Natural killer cell treated with Interleukin-12 subunit alpha and Interleukin-12 subunit beta and Interleukin-15 and Interleukin-18, amount 100 ng/mL, for 72 hours (primary cell): ENCODE measurements around the gene SIGLEC9. TPM values are rescaled to one million over a fixed set of nuclear protein-coding genes. Genes with fewer than 3 reads are reported as not detected.

ENCODE experiments used
- ATAC-seq, 2 donors: fragments of 150-1000 bp; cut with Tn5 transposase in 1 of 2; sonication (Bioruptor Pico), chemical (Tn5 transposase) in 1 of 2; 2 replicates each; pipeline ENCODE4 v1.10.0; 2021
- DNase-seq: peaks from one replicate; pipeline ENCODE4 v3.0.0; 2022; ENCODE audit warnings: low spot score
- H3K27ac Mint-ChIP-seq, 2 donors: 1 replicate in 1 of 2; 2 replicates in 1 of 2; pipeline ENCODE4 v1.8.0; 2022; ENCODE audit warnings: mixed read lengths in 2 of 2, mild to moderate bottlenecking in 1 of 2, moderate library complexity in 1 of 2
- H3K27me3 Mint-ChIP-seq, 2 donors: 1 replicate in 1 of 2; 2 replicates in 1 of 2; pipeline ENCODE4 v1.8.0; 2022; ENCODE audit warnings: mixed read lengths in 2 of 2
- H3K36me3 Mint-ChIP-seq: one replicate; pipeline ENCODE4 v1.8.0; 2022; ENCODE audit warnings: mixed read lengths
- H3K4me1 Mint-ChIP-seq, 2 donors: 1 replicate in 1 of 2; 2 replicates in 1 of 2; pipeline ENCODE4 v1.8.0; 2022; ENCODE audit warnings: low read depth in 2 of 2, mixed read lengths in 2 of 2, mild to moderate bottlenecking in 1 of 2
- H3K4me3 Mint-ChIP-seq: one replicate; pipeline ENCODE4 v1.8.0; 2022; ENCODE audit warnings: mixed read lengths
- H3K9me3 Mint-ChIP-seq: 2 replicates; pipeline ENCODE4 v1.8.0; 2022; ENCODE audit warnings: mixed read lengths
- total RNA-seq, 2 donors: library from RNA; stranded (reverse); gene quantifications; one replicate each; pipeline ENCODE4 v1.2.3, GENCODE V29; 2022

Gene SIGLEC9
- total RNA-seq, 2 donors from 2014 or later: 0.69 to 1.1 TPM

DNA sequence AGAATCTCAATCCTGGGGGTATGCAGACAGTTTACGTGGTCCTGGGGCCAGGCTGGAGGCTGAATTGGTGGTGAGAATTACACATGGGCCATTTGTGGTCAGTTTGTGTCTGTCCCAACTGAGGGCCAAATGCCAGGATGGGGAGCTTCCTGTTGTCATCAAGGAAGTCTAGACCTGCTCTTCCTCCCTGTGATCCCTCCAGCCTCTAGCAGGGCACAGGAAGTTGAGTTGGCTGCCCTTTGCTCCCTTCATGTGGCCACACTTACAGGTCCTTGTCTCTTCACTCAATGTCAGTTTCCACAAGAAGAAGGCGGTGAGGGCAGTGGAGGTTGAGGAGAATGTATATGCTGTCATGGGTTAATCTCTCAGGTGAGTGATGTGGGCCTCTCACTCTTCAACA is 47.5 kb downstream of the SIGLEC9 start:
- Mint-ChIP-seq H3K4me1 (peaks cover 24 to 27% of the 10 kb centered on the region in 2 donors), H3K9me3 (no peaks in the 10 kb centered on the region), H3K36me3 (no peaks in the 10 kb centered on the region), H3K4me3 (no peak overlapping the region), H3K27ac (no peak overlapping the region), H3K27me3 (no peaks in the 10 kb centered on the region)
- DNase-seq (no peak), ATAC-seq (no peak)

- H3K27ac Mint-ChIP-seq: no peak overlapping the region
- H3K9me3 Mint-ChIP-seq: no peaks in the 10 kb centered on the region
- peaks cover 12 to 14% of the 10 kb centered on the region in 2 donors for H3K4me1 Mint-ChIP-seq
- no peaks in the 10 kb centered on the region for H3K27me3 Mint-ChIP-seq
- ATAC-seq: no peak
- no peak overlapping the region for H3K4me3 Mint-ChIP-seq
- DNase-seq: no peak
- no peaks in the 10 kb centered on the region for H3K36me3 Mint-ChIP-seq
Measured at GRCh38 chr19:51173681-51174080, 49.0 kb downstream of the SIGLEC9 start.

GRCh38 chr19:51179256-51179655 is 54.5 kb downstream of the SIGLEC9 start:
- no peak for ATAC-seq
- no peaks in the 10 kb centered on the region for H3K36me3 Mint-ChIP-seq

More at GRCh38 chr19:51179256-51179655, 54.5 kb downstream of the SIGLEC9 start:
- H3K4me1 Mint-ChIP-seq: peaks cover 18 to 20% of the 10 kb centered on the region in 2 donors
- H3K4me3 Mint-ChIP-seq: no peak overlapping the region
- no peak for DNase-seq
- no peaks in the 10 kb centered on the region for H3K9me3 Mint-ChIP-seq
- H3K27ac Mint-ChIP-seq: no peak overlapping the region
- H3K27me3 Mint-ChIP-seq: peaks cover 5 to 7% of the 10 kb centered on the region in 2 donors

Other genes starting within 250 kb of the SIGLEC9 start
- gene KLK4, start 213.5 kb upstream of the SIGLEC9 start, total RNA-seq: not detected
- not detected for gene KLK5, start 171.9 kb upstream of the SIGLEC9 start, total RNA-seq
- gene KLK6, start 155.3 kb upstream of the SIGLEC9 start, total RNA-seq: not detected
- gene KLK7, start 141.0 kb upstream of the SIGLEC9 start, total RNA-seq: not detected
- not detected for gene KLK8, start 123.3 kb upstream of the SIGLEC9 start, total RNA-seq
- gene KLK10, start 105.2 kb upstream of the SIGLEC9 start, total RNA-seq: not detected
- gene KLK11, start 98.3 kb upstream of the SIGLEC9 start, total RNA-seq: not detected
- not detected for gene KLK12, start 89.9 kb upstream of the SIGLEC9 start, total RNA-seq
- not detected for gene KLK13, start 59.8 kb upstream of the SIGLEC9 start, total RNA-seq
- gene KLK14, start 42.0 kb upstream of the SIGLEC9 start, total RNA-seq: 1 to 10 TPM in 1 of 2 donors, under 1 TPM in 1; 0.50 to 2.2 TPM
- gene CTU1, start 16.5 kb upstream of the SIGLEC9 start, total RNA-seq: 10 to 100 TPM in 1 of 2 donors, 1 to 10 TPM in 1; 8.1 to 15.4 TPM
- 1 to 10 TPM; 7.9 to 8.7 TPM for gene SIGLEC7, start 17.4 kb downstream of the SIGLEC9 start, total RNA-seq
- 1 to 10 TPM in 1 of 2 donors, under 1 TPM in 1; 0.89 to 1.4 TPM for gene CD33, start 100.2 kb downstream of the SIGLEC9 start, total RNA-seq
- gene SIGLECL1, start 126.2 kb downstream of the SIGLEC9 start, total RNA-seq: not detected
- under 1 TPM in 1 of 2 donors, not detected in 1; 0.59 TPM for gene IGLON5, start 186.7 kb downstream of the SIGLEC9 start, total RNA-seq
- gene VSIG10L, start 217.2 kb downstream of the SIGLEC9 start, total RNA-seq: 1 to 10 TPM; 1.0 to 2.0 TPM
- 10 to 100 TPM; 41.1 to 83.8 TPM for gene ETFB, start 241.5 kb downstream of the SIGLEC9 start, total RNA-seq
- gene CLDND2, start 244.1 kb downstream of the SIGLEC9 start, total RNA-seq: 10 to 100 TPM; 49.6 to 74.3 TPM
- 1,000 to 10,000 TPM; 1,196 to 2,045 TPM for gene NKG7, start 247.7 kb downstream of the SIGLEC9 start, total RNA-seq